Measurements from ENCODE around the gene ACACB. TPM values are rescaled to one million over a fixed set of nuclear protein-coding genes. Genes with fewer than 3 reads are reported as not detected.

The ACACB gene
- total RNA-seq, 1 donor from 2014 or later, result 140 TPM

GRCh38 chr12:109202770-109203169, 86.4 kb downstream of the ACACB start:
- H3K4me3 ChIP-seq, result no peak overlapping the region
- no peaks in the 10 kb centered on the region for H3K9me3 ChIP-seq
- no peak for DNase-seq (ENCODE audit: low spot score in 2 of 2)
- H3K27me3 ChIP-seq, result no peaks in the 10 kb centered on the region
- H3K4me1 ChIP-seq, result no peaks in the 10 kb centered on the region
- intact Hi-C loops (cut with DNase I), result no loop called here
- H3K27ac ChIP-seq, result no peak overlapping the region
- TF ChIP-seq CTCF (IDR thresholded peaks at IDR 0.05), result no peak
- peaks cover 57 to 77% of the 10 kb centered on the region in 2 donors for H3K36me3 ChIP-seq

- no peak for TF ChIP-seq CTCF (IDR thresholded peaks at IDR 0.05)
- Histone ChIP-seq H3K4me3 (no peak overlapping the region), H3K27me3 (no peaks in the 10 kb centered on the region), H3K9me3 (no peaks in the 10 kb centered on the region), H3K36me3 (peaks cover 60 to 78% of the 10 kb centered on the region in 2 donors), H3K4me1 (no peaks in the 10 kb centered on the region), H3K27ac (no peak overlapping the region)
- intact Hi-C loops (cut with DNase I), result no loop called here
- no peak for DNase-seq (ENCODE audit: low spot score in 2 of 2)
Observed at GRCh38 chr12:109203480-109203879, 87.1 kb downstream of the ACACB start.

GRCh38 chr12:109209082-109209481, 92.7 kb downstream of the ACACB start:
- no peaks in the 10 kb centered on the region for H3K27me3 ChIP-seq
- no peak for DNase-seq (ENCODE audit: low spot score in 2 of 2)
- H3K9me3 ChIP-seq, result no peaks in the 10 kb centered on the region
- intact Hi-C loops (cut with DNase I), result no loop called here
- TF ChIP-seq CTCF (IDR thresholded peaks at IDR 0.05), result no peak
- H3K4me1 ChIP-seq, result no peaks in the 10 kb centered on the region
- peaks cover 47 to 61% of the 10 kb centered on the region in 2 donors for H3K36me3 ChIP-seq
- H3K4me3 ChIP-seq, result no peak overlapping the region
- H3K27ac ChIP-seq, result no peak overlapping the region

- no peak for DNase-seq (ENCODE audit: low spot score in 2 of 2)
- Histone ChIP-seq H3K27ac (no peak overlapping the region), H3K4me3 (no peak overlapping the region), H3K4me1 (no peaks in the 10 kb centered on the region), H3K9me3 (no peaks in the 10 kb centered on the region), H3K27me3 (no peaks in the 10 kb centered on the region), H3K36me3 (peaks cover 55 to 66% of the 10 kb centered on the region in 2 donors)
- intact Hi-C loops (cut with DNase I), result no loop called here
- TF ChIP-seq CTCF (IDR thresholded peaks at IDR 0.05), result no peak
Observed at GRCh38 chr12:109212460-109213115, 96.2 kb downstream of the ACACB start.

- intact Hi-C loops (cut with DNase I), result no loop called here
- TF ChIP-seq CTCF (IDR thresholded peaks at IDR 0.05), result no peak
- no peak for DNase-seq (ENCODE audit: low spot score in 2 of 2)
- Histone ChIP-seq H3K4me1 (no peaks in the 10 kb centered on the region), H3K27ac (no peak overlapping the region), H3K9me3 (no peaks in the 10 kb centered on the region), H3K27me3 (no peaks in the 10 kb centered on the region), H3K4me3 (no peak overlapping the region), H3K36me3 (peaks cover 51 to 66% of the 10 kb centered on the region in 2 donors)
Observed at GRCh38 chr12:109214131-109214530, 97.7 kb downstream of the ACACB start.

- Histone ChIP-seq H3K27me3 (no peaks in the 10 kb centered on the region), H3K4me1 (no peaks in the 10 kb centered on the region), H3K36me3 (peaks cover 51 to 81% of the 10 kb centered on the region in 2 donors), H3K27ac (no peak overlapping the region), H3K9me3 (no peaks in the 10 kb centered on the region), H3K4me3 (no peak overlapping the region)
- intact Hi-C loops (cut with DNase I), result no loop called here
- DNase-seq (ENCODE audit: low spot score in 2 of 2), result no peak
- no peak for TF ChIP-seq CTCF (IDR thresholded peaks at IDR 0.05)
Observed at GRCh38 chr12:109218996-109219395, 102.6 kb downstream of the ACACB start.

All from ascending aorta (tissue), 2 donors.